NB4 (cell line): ENCODE results near the gene HPN.

Source experiments
- MAX ChIP-seq: IDR thresholded peaks from 2 replicates; pipeline ENCODE4 v1.6.1; 2011; ENCODE audit warnings: low read depth, low read length
- MYC ChIP-seq: IDR thresholded peaks from 2 replicates; pipeline ENCODE4 v1.6.1; 2011; ENCODE audit warnings: low read depth, low read length
- POLR2A ChIP-seq: IDR thresholded peaks from 2 replicates; pipeline ENCODE4 v1.6.1; 2011; ENCODE audit warnings: mild to moderate bottlenecking; ENCODE audit not compliant: insufficient read length; ENCODE audit errors: extremely low read depth
- TF ChIP-seq, protein P1 (sequence below): IDR thresholded peaks from one replicate; pipeline ENCODE4 v1.5.1; 2012; ENCODE audit warnings: low read depth, low read length

GRCh38 chr19:35024095-35024494, 17.4 kb upstream of the HPN start:
- TF ChIP-seq POLR2A (no peak), MAX (no peak), MYC (no peak)
- TF ChIP-seq, protein P1, sequence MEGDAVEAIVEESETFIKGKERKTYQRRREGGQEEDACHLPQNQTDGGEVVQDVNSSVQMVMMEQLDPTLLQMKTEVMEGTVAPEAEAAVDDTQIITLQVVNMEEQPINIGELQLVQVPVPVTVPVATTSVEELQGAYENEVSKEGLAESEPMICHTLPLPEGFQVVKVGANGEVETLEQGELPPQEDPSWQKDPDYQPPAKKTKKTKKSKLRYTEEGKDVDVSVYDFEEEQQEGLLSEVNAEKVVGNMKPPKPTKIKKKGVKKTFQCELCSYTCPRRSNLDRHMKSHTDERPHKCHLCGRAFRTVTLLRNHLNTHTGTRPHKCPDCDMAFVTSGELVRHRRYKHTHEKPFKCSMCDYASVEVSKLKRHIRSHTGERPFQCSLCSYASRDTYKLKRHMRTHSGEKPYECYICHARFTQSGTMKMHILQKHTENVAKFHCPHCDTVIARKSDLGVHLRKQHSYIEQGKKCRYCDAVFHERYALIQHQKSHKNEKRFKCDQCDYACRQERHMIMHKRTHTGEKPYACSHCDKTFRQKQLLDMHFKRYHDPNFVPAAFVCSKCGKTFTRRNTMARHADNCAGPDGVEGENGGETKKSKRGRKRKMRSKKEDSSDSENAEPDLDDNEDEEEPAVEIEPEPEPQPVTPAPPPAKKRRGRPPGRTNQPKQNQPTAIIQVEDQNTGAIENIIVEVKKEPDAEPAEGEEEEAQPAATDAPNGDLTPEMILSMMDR = no peak
